Measurements from ENCODE around the gene PLXNB1.
A peak's percentile ranks its signal among the peaks of the same experiment; 100 is the strongest.
"Not testable (repeated sequence)": the region's sequence is repeated elsewhere in the genome, so short reads cannot be mapped to it uniquely, and the experiment has no call there.

The PLXNB1 gene

DNA sequence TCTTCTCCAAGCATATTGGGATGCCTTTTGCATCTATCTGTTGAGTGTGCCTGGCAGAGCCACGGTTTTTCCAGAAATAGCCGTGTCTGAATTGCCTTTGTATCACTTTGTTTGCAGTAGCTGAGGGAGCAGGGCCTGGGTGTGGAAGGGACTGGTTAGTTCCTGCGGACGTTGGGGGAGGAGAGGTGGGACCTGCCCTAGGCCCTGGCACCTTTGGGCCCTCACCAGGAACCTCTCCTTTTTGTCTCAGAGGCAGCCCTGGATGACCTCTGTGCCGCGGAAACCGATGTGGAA is 35.3 kb upstream of the PLXNB1 start:
- no peak for DNase-seq

DNA sequence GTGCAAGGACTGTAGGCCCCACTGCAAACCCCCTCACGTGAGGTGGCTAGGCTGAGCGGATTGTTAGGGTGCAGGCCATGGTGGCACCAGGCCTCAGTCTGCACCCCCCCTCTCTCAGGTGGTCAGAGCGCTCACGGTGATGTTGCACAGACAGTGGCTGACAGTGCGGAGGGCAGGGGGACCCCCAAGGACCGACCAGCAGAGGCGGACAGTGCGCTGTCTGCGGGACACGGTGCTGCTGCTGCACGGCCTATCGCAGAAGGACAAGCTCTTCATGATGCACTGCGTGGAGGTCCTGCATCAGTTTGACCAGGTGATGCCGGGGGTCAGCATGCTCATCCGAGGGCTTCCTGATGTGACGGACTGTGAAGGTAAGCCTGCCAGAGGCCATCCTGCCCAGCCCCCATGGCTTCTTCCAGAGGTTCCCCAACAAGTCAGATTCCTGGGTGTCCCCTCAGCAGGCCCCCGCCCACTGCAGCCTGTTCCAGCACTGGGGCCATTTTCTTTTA is 34.9 kb upstream of the PLXNB1 start:
- no peak for DNase-seq

- no peak for DNase-seq
These were observed 33.8 kb upstream of the PLXNB1 start for GRCh38 chr3:48463703-48464102.

DNA sequence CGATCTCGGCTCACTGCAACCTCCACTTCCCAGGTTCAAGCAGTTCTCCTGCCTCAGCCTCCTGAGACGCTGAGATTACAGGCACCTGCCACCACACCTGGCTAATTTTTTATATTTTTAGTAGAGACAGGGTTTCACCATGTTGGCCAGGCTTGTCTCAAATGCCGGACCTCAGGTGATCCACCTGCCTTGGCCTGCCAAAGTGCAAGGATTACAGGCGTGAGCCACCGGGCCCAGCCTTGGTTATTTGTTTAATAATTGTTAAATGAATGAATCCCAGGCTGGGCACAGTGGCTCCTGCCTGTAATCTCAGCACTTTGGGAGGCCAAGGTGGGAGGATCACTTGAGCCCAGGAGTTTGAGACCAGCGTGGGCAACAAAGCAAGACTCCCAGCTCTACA is 31.9 kb upstream of the PLXNB1 start:
- DNase-seq = not testable (repeated sequence)

DNA sequence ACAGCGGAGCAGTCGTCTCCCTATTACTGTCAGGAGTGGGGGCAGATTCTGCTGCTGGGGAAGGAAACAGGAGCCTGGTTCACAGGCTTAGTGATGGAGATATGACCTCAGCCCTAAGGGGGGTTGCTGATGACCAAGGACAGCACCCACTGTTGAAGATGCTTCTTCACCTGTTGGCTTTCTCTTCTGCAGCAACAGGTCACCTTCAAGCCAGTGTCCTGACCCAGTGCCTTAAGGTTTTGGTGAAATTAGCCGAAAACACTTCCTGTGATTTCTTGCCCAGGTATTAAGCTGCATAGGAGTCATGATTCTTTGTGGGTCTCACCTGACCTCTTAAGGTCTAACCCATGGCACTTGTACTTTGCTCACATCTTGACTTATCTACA is 30.6 kb upstream of the PLXNB1 start:
- no peak for DNase-seq

DNA sequence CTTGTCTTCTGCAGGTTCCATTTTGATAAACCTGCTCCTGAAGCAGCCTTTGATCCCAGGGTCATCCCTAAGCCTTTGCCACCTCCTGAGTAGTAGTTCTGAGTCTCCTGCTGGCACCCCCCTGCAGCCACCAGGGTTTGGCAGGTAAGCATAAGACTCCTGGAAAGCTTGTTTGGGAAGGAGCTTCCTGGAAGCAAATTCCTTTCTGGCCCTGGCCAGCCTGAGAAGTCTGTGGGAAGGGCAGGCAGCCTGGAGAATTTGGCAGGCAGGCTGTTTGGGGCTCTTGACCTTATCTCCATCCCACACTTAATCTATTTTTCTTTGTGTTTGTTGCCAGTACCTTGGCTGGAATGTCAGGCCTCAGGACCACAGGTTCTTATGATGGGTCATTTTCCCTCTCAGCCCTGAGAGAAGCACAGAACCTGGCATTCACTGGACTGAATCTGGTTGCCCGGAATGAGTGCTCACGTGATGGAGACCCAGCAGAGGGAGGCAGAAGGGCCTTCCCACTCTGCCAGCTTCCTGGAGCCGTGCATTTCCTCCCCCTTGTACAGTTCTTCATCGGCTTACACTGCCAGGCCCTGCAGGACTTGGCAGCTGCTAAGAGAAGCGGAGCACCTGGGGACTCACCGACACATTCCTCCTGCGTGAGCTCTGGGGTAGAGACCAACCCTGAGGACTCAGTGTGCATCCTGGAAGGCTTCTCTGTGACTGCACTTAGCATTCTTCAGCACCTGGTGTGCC is 30.1 kb upstream of the PLXNB1 start:
- DNase-seq = no peak

DNA sequence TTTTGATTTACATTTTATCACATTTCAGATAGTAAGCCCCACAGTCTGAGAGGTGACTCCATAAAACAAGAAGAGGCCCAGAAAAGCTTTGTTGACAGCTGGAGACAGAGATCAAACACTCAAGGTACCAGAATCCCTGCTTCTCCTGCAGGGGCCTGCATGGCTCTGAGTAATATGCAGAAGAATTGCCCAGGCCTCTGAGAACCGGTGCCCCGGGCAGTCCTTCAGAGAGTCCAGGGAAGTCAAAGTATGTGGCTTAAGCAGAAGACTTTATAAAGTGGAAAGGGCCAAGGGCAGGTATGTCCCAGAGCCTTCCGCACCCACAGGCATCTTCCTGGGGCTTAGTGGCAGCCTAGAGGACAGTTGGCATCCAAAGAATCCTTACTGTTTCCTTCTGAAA is 29.4 kb upstream of the PLXNB1 start:
- DNase-seq = no peak

GRCh38 chr3:48456456-48456855 is 26.6 kb upstream of the PLXNB1 start:
- DNase-seq = no peak

DNA sequence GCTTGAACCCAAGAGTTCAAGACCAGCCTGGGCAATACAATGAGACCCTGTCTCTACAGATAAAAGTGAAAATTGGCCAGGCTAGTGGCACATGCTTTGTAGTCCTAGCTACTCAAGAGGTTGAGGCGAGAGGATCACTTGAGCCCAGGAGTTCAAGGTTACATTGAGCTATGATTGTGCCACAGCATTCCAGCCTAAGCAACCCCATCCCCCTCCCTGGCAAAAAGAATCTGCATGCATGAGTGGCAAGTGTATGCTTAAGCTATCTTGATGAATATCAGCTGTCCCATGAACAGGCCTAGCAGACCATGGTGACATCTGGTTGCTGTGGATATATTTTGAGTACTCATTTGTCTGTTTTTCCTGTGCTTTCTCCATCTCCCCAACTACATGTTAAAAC is 21.4 kb upstream of the PLXNB1 start:
- DNase-seq = no peak

DNA sequence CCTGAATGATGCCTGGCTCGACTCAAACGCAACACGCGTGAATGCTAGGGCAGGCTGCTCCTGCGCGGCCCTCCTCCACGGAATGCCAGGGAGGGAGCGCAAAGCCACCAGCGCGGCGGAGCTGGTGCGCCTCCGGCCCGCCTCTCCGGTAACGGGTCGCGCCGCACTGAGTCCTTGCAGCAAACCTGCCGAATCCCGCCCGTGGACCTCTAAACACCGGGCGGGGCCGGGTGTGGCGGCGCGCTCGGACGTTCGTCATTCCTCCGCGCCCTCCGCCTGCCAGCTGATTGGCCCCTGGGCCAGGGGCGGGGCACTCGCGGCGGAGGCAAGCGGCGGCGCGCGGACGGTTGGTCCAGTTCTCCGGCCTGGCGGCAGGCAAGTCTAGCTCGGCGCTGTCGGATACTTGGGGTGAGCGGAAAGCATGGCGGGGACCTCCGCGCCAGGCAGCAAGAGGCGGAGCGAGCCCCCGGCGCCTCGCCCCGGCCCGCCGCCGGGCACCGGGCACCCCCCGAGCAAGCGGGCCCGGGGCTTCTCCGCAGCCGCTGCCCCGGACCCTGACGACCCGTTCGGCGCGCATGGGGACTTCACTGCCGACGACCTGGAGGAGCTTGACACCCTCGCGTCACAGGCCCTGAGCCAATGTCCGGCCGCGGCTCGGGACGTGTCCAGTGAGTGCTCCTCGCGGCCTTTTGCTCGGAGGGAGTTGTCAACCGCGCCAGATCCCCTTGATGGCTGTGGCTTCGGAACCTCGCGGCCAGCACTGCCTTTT is 16.7 kb upstream of the PLXNB1 start, which contains the start of gene ATRIP:
TSS of gene ATRIP (plus strand) at position 313 of the 769 bp plus-strand sequence. CDS start at position 422, 109 bp downstream.
- peak; percentile 79 to 83 for DNase-seq

DNA sequence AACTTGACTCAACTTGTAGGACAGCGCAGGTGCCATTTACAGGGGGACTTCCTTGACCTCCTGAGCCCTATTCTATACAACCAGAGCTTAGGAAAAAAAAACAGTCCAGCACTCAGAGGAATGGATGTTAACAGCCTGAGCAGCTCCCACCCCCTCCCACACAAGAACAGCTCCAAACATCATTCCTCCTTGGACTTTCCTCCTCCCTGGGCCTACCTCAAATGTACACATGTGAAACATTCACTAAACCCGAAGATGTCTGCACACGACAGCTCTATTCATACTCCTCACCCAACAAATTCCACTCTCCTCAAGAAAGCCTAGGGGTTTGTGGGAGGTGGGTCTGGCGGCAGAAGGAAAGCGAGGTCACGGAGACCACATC is 16.1 kb upstream of the PLXNB1 start:
- no peak for DNase-seq

DNA sequence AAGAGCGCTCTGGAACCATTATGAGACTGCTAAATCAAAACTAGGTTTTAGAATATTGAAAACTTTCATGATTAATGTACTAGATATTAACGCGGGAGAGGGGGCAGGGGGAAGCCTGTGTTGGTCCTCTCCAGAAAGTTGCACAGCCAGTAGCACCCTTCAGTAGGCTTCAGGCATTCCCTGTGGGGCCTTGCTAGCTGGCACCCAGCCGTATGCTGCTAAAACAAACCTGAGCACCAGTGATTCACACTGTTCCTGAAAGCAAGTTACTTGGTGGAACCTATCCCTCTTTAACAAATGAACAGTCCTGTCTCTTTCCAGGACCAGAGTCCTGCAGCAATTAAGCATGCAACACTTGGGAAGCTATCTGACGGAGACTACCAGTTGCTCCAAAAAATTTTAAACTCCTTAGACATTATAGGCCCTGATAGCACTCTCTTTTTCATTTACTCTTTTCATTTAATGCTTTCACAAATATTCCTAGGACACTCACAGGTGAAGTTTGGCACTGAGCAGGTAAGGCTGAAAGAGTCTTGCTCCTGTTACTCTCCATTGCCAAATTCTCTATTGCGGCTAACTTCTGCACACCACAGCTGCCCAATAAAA is 15.5 kb upstream of the PLXNB1 start:
- DNase-seq = no peak

- DNase-seq = no peak
These were observed 12.1 kb upstream of the PLXNB1 start for GRCh38 chr3:48441940-48442339.

- DNase-seq = no peak
These were observed 10.7 kb upstream of the PLXNB1 start for GRCh38 chr3:48440590-48440958.

GRCh38 chr3:48439820-48440589 is 10.1 kb upstream of the PLXNB1 start, which contains the start of the genes CCDC51 and TMA7:
CCDC51 (minus strand) TSS chr3:48440119; CDS start chr3:48435128, 4,991 bp downstream.
TMA7 (plus strand) TSS chr3:48440257; CDS start chr3:48440297, 40 bp downstream.
- DNase-seq = peak; percentile 92 to 96

DNA sequence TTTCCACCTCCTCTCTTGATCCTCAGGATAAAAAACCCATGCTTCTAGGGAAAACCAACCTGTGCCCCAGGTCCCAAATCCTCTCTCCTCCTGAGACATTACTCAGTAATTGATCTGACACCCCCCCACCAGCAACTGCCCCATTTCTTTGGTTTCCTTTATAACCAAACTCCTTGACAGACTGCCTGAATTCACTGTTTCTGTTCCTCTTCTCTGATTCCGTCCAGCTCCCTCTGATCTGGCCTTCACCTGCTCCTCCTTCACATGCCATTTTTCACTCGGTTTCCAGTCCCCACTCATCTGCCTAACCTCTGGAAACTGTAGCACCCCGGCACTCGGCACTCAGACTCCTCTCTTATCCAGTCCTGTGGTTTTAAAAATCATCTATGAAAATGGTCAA is 7.9 kb upstream of the PLXNB1 start:
- no peak for DNase-seq

DNA sequence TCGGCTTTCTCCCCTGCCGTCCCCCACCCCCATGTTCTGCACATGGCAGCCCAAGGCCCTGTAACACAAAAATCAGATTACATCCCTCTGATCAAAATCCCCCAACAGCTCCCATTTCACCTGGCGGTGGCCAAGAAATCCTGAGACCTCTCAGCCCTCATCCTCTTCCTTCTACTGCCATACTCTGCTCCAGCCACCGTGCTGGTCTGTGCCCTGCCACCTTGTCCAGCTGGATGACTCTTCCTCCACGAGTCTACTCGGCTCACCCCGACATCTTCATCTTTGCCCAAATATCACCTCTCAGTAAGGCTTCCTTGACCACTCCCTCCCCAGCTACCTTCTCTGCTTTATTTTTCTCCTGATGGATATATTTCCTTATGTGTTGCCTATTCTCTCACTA is 7.0 kb upstream of the PLXNB1 start:
- DNase-seq = no peak

DNA sequence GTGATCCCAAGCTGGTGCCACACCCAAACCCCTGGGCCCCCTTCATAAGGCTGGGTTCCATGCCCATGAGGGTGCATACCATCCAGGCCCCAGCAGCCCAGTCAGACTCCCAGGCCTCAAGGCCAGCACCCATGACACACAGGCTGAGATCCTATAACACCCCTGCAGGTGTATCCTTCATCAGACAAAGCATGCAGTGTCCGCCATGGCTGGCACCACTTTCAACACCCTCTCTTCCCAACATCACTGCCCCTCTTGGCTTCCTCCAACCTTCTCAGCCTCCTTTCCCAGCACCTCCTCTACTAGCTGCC is 6.5 kb upstream of the PLXNB1 start:
- no peak for DNase-seq

DNA sequence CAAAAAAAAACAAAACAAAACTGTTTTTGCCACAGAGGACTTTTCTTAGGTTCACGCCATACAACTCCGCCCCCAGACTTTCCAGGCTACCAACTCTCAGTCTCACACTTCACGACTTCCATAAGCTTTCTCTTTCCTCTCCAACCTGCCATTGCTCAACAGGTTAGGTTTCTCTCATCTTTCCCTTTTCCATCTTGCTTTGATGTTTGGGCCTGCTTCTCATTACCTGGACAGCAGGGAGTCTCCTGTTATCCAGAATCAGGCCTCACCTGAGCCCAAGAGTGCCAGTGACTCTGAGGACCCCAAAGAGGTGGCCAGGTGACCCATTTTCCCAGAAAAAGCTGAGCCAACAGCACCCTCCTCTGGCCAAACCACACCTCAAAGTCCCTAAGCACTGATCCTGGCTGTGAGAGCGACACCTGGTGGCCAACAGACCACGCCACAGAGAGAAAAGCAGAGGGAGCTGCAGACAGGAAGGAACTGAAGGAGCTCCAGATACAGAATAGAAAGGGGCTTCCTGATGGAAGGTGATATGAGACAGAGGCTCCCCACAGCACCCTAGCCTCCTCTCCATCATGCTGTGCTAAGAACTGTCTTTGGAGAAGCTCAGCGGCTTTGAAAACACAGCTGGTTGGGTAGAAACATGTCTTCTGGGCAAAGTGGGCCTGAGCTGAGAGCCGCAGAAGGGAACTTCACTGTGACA is 6.0 kb upstream of the PLXNB1 start:
- DNase-seq = peak; percentile 63 to 70

GRCh38 chr3:48435223-48435595 is 5.3 kb upstream of the PLXNB1 start:
- no peak for DNase-seq

DNA sequence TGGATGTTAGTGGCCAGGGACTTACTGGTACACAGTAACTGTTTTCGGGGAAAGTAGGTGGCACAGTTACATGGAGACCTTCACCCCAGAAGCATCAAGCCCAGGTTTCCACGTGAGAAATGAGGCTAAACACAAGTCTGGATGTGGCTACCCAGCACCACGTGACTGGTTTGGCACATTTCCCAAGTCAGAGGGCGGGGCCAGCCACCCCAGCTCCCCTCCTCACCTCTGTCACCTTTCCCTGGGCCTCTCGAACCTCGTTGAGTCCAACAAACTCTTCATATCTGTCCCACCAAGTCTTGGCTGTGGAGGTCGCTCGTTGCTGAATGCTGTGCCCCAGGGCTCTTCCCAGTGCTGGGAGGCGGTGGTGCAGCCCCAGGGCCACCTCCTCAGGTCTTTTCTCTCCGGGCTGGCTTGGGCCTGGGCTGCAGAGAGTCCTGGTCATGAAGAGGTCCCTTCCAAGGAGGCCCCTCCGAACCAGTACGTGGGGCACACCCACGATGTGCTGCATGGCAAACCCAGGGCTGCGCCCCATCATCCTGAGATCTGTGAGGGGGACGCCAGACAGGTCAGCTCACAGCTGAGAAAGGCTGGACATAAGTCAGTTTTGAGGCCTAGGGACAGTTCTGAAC is 4.8 kb upstream of the PLXNB1 start:
- DNase-seq = no peak

DNA sequence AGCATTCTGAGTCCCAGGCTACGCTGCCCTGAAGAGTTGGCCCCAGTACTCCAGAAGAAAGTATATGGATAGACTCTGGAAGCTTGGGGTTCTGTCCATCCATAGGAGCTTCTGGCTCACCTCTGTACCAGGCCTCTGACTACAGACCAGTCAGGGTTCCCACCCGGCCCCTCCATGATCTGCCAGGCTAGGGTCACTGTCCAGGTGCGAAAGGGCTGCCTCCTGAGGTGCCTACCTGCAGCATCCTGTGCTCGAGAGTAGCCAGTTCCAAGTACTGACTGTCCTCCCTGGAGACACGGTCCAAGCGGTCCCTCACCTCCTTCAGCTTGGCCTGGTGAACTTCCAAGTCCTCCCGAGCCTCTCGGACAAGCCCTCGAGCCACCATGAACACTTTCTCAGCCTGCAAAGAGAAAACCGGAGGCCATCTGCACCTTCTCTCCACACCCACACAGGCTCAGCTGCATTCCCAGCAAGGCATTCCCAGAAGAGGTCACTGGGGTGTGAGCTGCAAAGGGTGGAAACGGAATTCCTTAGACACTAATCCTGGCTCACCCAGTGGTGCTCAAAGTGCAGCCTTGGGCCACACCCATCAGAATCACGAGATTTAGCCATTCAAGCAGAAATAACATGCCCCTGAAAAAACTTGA is 3.7 kb upstream of the PLXNB1 start:
- no peak for DNase-seq
